Nephron progenitor cell (in vitro differentiated cells): ENCODE data around the gene CLEC4D.
A peak's percentile ranks its signal among the peaks of the same experiment; 100 is the strongest.

Experiments used
- DNase-seq: peaks from one replicate; pipeline ENCODE4 v3.0.0; 2021
- H3K27ac Mint-ChIP-seq: 2 replicates; pipeline ENCODE4 v1.8.0; 2021; ENCODE audit warnings: mild to moderate bottlenecking, moderate library complexity, mixed read lengths
- H3K27me3 Mint-ChIP-seq: 2 replicates; pipeline ENCODE4 v1.8.0; 2021; ENCODE audit warnings: mild to moderate bottlenecking, low read depth, mixed read lengths; ENCODE audit not compliant: poor library complexity
- H3K36me3 Mint-ChIP-seq: 2 replicates; pipeline ENCODE4 v1.8.0; 2021; ENCODE audit warnings: low read depth, mixed read lengths
- H3K4me1 Mint-ChIP-seq: 2 replicates; pipeline ENCODE4 v1.8.0; 2021; ENCODE audit warnings: mixed read lengths
- H3K4me3 Mint-ChIP-seq: 2 replicates; pipeline ENCODE4 v1.8.0; 2021; ENCODE audit warnings: mild to moderate bottlenecking, moderate library complexity, mixed read lengths
- H3K9me3 Mint-ChIP-seq: 2 replicates; pipeline ENCODE4 v1.8.0; 2021; ENCODE audit warnings: mild to moderate bottlenecking, moderate library complexity, mixed read lengths
- TF ChIP-seq, protein P1 (sequence below): fragments of 200-600 bp; sonication (generic); IDR thresholded peaks from 2 replicates; pipeline ENCODE4 v1.5.0; 2021; ENCODE audit warnings: antibody characterized with exemption

The CLEC4D gene

GRCh38 chr12:8501720-8502119 is 11.6 kb upstream of the CLEC4D start:
- no peaks in the 10 kb centered on the region for H3K36me3 Mint-ChIP-seq
- peak overlapping the region; percentile 33 for H3K27ac Mint-ChIP-seq
- TF ChIP-seq, protein P1, sequence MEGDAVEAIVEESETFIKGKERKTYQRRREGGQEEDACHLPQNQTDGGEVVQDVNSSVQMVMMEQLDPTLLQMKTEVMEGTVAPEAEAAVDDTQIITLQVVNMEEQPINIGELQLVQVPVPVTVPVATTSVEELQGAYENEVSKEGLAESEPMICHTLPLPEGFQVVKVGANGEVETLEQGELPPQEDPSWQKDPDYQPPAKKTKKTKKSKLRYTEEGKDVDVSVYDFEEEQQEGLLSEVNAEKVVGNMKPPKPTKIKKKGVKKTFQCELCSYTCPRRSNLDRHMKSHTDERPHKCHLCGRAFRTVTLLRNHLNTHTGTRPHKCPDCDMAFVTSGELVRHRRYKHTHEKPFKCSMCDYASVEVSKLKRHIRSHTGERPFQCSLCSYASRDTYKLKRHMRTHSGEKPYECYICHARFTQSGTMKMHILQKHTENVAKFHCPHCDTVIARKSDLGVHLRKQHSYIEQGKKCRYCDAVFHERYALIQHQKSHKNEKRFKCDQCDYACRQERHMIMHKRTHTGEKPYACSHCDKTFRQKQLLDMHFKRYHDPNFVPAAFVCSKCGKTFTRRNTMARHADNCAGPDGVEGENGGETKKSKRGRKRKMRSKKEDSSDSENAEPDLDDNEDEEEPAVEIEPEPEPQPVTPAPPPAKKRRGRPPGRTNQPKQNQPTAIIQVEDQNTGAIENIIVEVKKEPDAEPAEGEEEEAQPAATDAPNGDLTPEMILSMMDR, result no peak
- H3K4me1 Mint-ChIP-seq, result no peaks in the 10 kb centered on the region
- no peak overlapping the region for H3K4me3 Mint-ChIP-seq
- DNase-seq, result no peak
- peaks cover 5% of the 10 kb centered on the region for H3K27me3 Mint-ChIP-seq
- H3K9me3 Mint-ChIP-seq, result no peaks in the 10 kb centered on the region

DNA sequence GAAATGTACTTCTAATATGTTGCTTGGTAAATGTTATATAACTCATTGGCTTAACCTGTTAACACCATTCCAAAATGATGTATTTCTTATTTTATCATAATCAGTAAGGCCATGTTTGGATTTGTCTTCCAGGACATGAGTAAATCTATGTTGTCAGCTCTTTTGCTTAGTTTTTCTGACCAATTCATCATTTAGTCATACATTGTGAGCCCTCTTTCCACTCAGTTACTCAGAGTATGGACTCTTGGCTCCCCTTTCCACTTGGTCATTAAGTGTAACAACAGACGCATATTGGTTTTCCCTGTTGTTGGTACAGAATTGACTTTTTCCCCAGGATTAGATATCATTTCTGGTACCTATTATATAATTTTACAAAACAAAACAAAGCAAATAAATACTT is 9.0 kb upstream of the CLEC4D start:
- no peak overlapping the region for H3K27ac Mint-ChIP-seq

GRCh38 chr12:8507596-8507995 is 5.7 kb upstream of the CLEC4D start:
- Mint-ChIP-seq H3K4me1 (peaks cover 12% of the 10 kb centered on the region), H3K36me3 (no peaks in the 10 kb centered on the region), H3K4me3 (no peak overlapping the region), H3K9me3 (no peaks in the 10 kb centered on the region), H3K27me3 (peaks cover 9% of the 10 kb centered on the region), H3K27ac (no peak overlapping the region)
- TF ChIP-seq, protein P1, result no peak
- DNase-seq, result no peak

More for the DNA sequence above, 9.0 kb upstream of the CLEC4D start:
- Mint-ChIP-seq H3K36me3 (no peaks in the 10 kb centered on the region), H3K4me3 (no peak overlapping the region), H3K9me3 (no peaks in the 10 kb centered on the region), H3K27me3 (peaks cover 9% of the 10 kb centered on the region), H3K4me1 (peaks cover 6% of the 10 kb centered on the region)
- TF ChIP-seq, protein P1, result no peak
- DNase-seq, result no peak

GRCh38 chr12:8508223-8508622 is 5.1 kb upstream of the CLEC4D start:
- TF ChIP-seq, protein P1, result no peak
- H3K4me3 Mint-ChIP-seq, result no peak overlapping the region
- DNase-seq, result no peak
- no peaks in the 10 kb centered on the region for H3K9me3 Mint-ChIP-seq
- H3K27ac Mint-ChIP-seq, result no peak overlapping the region
- H3K4me1 Mint-ChIP-seq, result peaks cover 12% of the 10 kb centered on the region
- no peaks in the 10 kb centered on the region for H3K36me3 Mint-ChIP-seq
- H3K27me3 Mint-ChIP-seq, result peaks cover 9% of the 10 kb centered on the region

DNA sequence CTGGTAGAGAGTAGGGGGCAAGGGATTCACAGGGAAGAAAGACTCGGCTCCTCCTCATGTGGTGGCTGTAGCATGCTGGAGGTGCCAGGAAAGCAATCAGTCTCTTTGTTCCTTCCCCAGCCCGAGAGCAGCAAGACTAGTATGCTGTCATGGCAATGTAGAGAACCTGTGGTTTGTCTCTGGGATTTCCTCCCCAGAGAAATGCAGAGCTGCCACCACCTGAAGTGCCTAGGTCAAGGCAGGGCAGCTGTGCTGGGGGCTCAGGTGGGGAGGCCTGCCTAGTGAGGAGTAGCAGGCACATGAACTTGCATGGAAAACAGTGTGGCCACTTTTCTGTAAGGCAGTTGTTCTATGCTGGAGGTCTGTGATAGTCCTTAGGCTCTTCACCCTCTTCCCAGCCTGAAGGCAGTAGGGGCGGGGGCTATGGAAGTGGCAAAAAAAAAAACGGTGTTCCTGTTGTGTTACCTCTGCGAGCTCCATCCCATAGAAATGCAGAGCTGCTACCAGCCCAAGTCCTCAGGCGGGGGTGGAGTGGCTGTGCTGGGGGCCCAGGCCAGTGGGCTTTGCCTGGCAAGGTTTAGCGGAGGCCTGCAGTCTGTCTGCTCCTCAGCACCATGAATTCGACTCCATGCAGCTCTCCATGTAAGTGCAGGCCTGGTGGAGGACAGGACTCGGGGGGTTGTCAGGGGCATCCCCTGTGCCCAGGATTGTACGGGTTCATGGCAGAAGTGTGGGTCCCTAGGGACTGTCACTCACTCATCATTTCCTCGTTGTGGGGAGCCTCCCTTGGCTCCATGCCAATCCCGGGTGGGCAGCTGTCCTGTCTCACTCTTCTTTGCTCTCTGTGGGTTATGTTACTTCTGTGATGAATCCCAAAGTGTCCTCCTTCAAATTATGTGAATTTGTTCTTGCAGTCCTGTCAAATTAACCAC is 4.1 kb upstream of the CLEC4D start:
- peaks cover 13% of the 10 kb centered on the region for H3K27me3 Mint-ChIP-seq
- TF ChIP-seq, protein P1, result no peak
- H3K4me3 Mint-ChIP-seq, result no peak overlapping the region
- H3K27ac Mint-ChIP-seq, result no peak overlapping the region
- no peaks in the 10 kb centered on the region for H3K36me3 Mint-ChIP-seq
- DNase-seq, result no peak
- H3K9me3 Mint-ChIP-seq, result no peaks in the 10 kb centered on the region
- H3K4me1 Mint-ChIP-seq, result peaks cover 12% of the 10 kb centered on the region

DNA sequence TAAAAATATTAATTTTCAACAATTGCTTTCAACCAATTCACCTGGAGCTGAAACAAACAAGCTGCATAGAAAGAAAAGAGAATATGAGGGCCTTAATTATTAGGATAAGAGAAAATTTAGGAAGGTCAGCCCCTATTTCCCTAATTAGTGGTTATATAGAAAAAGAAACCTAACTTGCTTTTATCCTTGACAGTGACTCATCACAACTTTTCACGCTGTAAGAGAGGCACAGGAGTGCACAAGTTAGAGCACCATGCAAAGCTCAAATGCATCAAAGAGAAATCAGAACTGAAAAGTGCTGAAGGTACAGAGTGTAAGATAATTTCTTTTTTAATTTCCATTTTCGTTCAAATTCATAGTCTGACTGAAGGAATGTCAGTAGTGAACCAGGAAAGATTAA is 4.7 kb downstream of the CLEC4D start:
- DNase-seq, result no peak
- Mint-ChIP-seq H3K4me3 (no peak overlapping the region), H3K27ac (no peak overlapping the region), H3K27me3 (peaks cover 6% of the 10 kb centered on the region), H3K9me3 (peaks cover 4% of the 10 kb centered on the region), H3K4me1 (no peaks in the 10 kb centered on the region), H3K36me3 (no peaks in the 10 kb centered on the region)
- TF ChIP-seq, protein P1, result no peak
